Measurements from ENCODE around the gene RPP38. TPM values are rescaled to one million over a fixed set of nuclear protein-coding genes. Genes with fewer than 3 reads are reported as not detected.
A peak's percentile ranks its signal among the peaks of the same experiment; 100 is the strongest.

Gene RPP38
- total RNA-seq, 1 donor from 2014 or later, result 11.6 TPM

DNA sequence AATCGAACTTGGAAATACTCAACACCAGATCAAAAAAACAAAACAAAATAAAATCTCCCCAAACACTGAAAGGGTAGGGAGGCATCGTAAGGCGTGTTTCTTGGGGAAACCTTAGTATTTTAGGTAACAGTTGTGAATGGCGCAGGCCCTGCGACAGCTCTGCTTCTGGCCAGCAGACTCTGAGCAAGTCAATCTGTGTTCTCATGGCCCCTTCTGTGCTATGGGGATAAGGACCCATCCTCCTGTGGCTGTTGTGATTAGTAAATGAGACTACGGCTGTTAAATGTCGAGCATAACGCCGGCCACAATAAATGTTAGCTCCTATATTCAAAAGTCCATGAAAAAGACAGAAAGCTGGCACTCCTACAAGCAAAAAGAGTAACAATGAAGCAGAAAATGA, 27.0 kb downstream of the RPP38 start:
- Mint-ChIP-seq H3K27ac (ENCODE audit: unreplicated experiment) (peak overlapping the region; percentile 75), H3K27me3 (ENCODE audit: unreplicated experiment) (peaks cover 2% of the 10 kb centered on the region), H3K9me3 (ENCODE audit: unreplicated experiment) (no peaks in the 10 kb centered on the region), H3K4me3 (ENCODE audit: unreplicated experiment) (no peak overlapping the region), H3K4me1 (ENCODE audit: low read depth, unreplicated experiment) (peaks cover 7% of the 10 kb centered on the region), H3K36me3 (ENCODE audit: unreplicated experiment) (peaks cover 5% of the 10 kb centered on the region)
- TF ChIP-seq, protein P1, sequence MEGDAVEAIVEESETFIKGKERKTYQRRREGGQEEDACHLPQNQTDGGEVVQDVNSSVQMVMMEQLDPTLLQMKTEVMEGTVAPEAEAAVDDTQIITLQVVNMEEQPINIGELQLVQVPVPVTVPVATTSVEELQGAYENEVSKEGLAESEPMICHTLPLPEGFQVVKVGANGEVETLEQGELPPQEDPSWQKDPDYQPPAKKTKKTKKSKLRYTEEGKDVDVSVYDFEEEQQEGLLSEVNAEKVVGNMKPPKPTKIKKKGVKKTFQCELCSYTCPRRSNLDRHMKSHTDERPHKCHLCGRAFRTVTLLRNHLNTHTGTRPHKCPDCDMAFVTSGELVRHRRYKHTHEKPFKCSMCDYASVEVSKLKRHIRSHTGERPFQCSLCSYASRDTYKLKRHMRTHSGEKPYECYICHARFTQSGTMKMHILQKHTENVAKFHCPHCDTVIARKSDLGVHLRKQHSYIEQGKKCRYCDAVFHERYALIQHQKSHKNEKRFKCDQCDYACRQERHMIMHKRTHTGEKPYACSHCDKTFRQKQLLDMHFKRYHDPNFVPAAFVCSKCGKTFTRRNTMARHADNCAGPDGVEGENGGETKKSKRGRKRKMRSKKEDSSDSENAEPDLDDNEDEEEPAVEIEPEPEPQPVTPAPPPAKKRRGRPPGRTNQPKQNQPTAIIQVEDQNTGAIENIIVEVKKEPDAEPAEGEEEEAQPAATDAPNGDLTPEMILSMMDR (IDR thresholded peaks at IDR 0.05; ENCODE audit: partially characterized antibody, unreplicated experiment), result no peak
- DNase-seq, result no peak

DNA sequence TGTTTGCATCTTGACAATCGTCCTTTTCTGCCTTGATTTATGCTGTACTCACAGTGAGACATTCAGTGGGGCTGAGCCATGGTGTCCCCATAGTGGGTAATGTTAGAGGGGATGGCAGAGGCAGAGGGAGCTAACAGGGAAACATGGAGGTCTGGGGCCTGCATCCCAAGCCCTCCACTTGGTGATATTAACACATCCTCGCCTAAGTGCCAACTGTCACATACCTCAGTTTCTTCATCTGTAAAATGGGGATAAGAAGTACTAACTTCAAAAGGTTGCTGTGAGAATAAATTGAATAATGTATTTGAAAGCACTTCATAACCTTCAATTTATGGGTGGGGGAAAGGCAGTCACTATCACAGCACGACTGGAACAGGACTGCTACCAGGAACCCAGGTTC, 27.8 kb downstream of the RPP38 start:
- Mint-ChIP-seq H3K4me1 (ENCODE audit: low read depth, unreplicated experiment) (peaks cover 7% of the 10 kb centered on the region), H3K27me3 (ENCODE audit: unreplicated experiment) (peaks cover 2% of the 10 kb centered on the region), H3K27ac (ENCODE audit: unreplicated experiment) (no peak overlapping the region), H3K36me3 (ENCODE audit: unreplicated experiment) (peaks cover 5% of the 10 kb centered on the region), H3K9me3 (ENCODE audit: unreplicated experiment) (no peaks in the 10 kb centered on the region), H3K4me3 (ENCODE audit: unreplicated experiment) (no peak overlapping the region)
- TF ChIP-seq, protein P1 (IDR thresholded peaks at IDR 0.05; ENCODE audit: partially characterized antibody, unreplicated experiment), result no peak
- DNase-seq, result no peak

DNA sequence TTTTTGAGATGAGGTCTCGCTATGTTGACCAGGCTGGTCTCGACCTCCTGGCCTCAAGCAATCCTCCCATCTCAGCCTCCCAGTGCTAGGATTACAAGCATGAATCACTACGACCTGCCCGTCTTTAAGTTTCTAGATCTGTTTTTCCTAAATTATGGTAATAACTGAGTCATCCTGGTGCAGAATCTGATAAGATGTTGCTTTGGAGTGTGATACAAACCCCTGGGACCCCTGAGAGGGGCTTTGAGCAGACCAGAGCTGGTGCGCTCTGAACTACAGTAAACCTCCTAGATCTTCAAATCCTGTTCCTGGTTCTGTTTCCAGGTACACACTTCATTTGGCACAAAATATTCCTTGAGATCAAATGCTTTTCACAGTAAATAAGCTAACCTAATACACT, 34.2 kb downstream of the RPP38 start:
- DNase-seq, result no peak
- H3K27me3 Mint-ChIP-seq (ENCODE audit: unreplicated experiment), result no peaks in the 10 kb centered on the region
- H3K4me3 Mint-ChIP-seq (ENCODE audit: unreplicated experiment), result no peak overlapping the region
- peaks cover 2% of the 10 kb centered on the region for H3K4me1 Mint-ChIP-seq (ENCODE audit: low read depth, unreplicated experiment)
- H3K9me3 Mint-ChIP-seq (ENCODE audit: unreplicated experiment), result no peaks in the 10 kb centered on the region
- TF ChIP-seq, protein P1 (IDR thresholded peaks at IDR 0.05; ENCODE audit: partially characterized antibody, unreplicated experiment), result no peak
- no peak overlapping the region for H3K27ac Mint-ChIP-seq (ENCODE audit: unreplicated experiment)
- H3K36me3 Mint-ChIP-seq (ENCODE audit: unreplicated experiment), result peaks cover 5% of the 10 kb centered on the region

DNA sequence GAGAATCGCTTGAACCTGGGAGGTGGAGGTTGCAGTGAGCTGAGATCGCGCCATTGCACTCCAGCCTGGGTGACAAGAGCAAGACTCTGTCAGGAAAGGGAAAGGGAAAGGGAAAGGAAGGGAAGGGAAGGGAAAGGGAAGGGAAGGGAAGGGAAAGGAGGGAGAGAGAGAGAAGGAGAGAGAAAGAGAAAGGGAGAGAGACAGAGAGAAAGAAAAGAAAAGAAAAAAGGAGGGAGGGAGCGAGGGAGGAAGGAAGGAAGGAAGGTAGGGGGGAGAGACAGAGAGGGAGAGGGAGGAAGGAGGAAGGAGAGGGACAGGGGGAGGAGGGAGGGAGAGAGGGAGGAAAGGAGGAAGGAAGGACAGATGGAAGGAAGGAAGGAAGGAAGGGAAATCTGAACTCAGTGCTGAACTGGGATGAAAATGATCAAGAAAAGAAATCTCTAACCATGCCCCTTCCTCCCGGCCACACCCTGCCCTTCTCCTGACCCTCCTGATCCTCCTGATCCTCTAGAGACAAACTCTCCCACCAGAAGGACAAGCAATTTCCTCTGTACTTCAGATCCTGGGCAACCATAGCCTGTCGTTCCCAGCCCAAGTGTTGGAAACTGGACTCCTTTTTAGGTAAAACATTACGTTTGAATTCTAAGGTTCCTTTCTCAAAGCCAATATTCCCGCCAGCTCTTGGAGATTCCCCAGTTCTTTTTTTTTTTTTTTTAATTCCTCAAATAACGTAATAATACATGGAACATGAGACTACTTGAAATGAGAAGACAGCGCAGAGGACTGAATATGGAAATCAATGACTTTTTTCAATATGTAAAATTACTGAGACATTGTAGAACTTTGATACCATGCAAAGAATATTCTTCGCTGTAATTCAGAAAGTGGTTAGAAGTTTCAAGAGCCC, 39.2 kb downstream of the RPP38 start:
- H3K27ac Mint-ChIP-seq (ENCODE audit: unreplicated experiment), result no peak overlapping the region

DNA sequence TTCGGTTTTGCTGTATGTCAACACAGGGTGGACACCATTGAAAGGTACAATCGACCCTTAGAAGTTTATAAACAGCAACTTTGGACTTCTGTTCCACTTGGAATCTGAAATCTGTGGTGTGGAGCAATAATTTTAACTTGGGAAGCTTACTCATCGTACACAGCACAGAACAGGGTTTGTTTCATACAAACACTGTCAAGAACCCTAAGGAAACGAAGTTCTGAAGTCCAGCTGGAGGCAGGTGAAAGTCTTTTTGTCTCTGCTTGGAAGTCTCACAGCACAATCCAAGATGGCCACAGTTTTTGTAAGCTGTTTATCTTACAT, 39.8 kb downstream of the RPP38 start:
- Mint-ChIP-seq H3K27me3 (ENCODE audit: unreplicated experiment) (no peaks in the 10 kb centered on the region), H3K9me3 (ENCODE audit: unreplicated experiment) (peaks cover 4% of the 10 kb centered on the region), H3K36me3 (ENCODE audit: unreplicated experiment) (peaks cover 4% of the 10 kb centered on the region), H3K4me1 (ENCODE audit: low read depth, unreplicated experiment) (peaks cover 22% of the 10 kb centered on the region), H3K4me3 (ENCODE audit: unreplicated experiment) (no peak overlapping the region), H3K27ac (ENCODE audit: unreplicated experiment) (no peak overlapping the region)
- no peak for DNase-seq
- TF ChIP-seq, protein P1 (IDR thresholded peaks at IDR 0.05; ENCODE audit: partially characterized antibody, unreplicated experiment), result no peak

More for the DNA sequence above, 39.2 kb downstream of the RPP38 start:
- no peak for DNase-seq
- Mint-ChIP-seq H3K4me1 (ENCODE audit: low read depth, unreplicated experiment) (peaks cover 16% of the 10 kb centered on the region), H3K36me3 (ENCODE audit: unreplicated experiment) (peaks cover 4% of the 10 kb centered on the region), H3K4me3 (ENCODE audit: unreplicated experiment) (no peak overlapping the region), H3K9me3 (ENCODE audit: unreplicated experiment) (peaks cover 4% of the 10 kb centered on the region), H3K27me3 (ENCODE audit: unreplicated experiment) (no peaks in the 10 kb centered on the region)
- TF ChIP-seq, protein P1 (IDR thresholded peaks at IDR 0.05; ENCODE audit: partially characterized antibody, unreplicated experiment), result no peak

All from glutamatergic neuron (in vitro differentiated cells).